Measurements from ENCODE around the gene TMEM35B.
"Not testable (repeated sequence)": the region's sequence is repeated elsewhere in the genome, so short reads cannot be mapped to it uniquely, and the experiment has no call there.

TMEM35B gene

DNA sequence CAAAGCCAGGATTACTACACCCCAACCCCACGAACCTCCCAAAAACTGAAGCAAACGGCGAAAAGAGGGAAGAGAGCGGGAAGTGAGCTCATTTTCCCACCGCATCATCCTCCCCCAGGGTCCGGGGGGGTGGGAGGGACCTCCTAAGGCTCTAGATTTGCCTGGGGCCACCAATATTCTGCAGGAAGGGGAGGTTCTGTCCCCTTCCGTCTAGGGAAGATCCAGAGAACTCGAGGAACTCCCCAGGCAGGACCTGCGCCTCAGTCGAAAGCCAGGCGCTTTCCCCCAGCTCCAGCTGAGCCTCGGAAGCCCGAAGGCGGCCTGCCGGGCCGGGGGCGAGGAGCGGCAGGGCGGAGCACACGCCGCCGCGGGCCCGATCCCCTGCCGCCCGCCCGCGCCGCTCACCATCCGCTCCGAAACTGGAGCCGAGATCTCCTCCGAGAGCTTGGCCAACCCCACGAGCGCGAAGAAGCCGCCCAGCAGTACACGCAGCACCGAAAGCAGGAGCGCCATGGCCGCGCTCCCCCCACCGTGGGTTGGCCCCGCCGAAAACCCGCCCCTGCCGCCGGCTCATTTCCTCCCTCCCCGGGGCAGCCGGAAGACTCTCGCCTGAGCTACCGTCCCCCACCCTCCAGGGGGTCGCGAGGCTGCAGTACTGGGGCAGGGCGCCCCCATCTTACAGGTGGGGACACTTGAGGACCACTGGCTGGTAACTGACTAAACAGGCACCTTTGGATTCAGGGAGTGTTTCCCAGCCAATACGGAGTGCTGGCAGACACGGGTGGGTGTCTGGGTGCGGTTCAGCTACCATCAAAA, at the start of gene TMEM35B:
TMEM35B (minus strand) TSS at position 555 of the 816 bp plus-strand sequence; CDS start at position 513, 42 bp downstream.
- DNase-seq, result peak; percentile 85

GRCh38 chr1:35033346-35033745, 48.2 kb upstream of the TMEM35B start:
- no peak for DNase-seq

GRCh38 chr1:35032384-35032739, 47.2 kb upstream of the TMEM35B start:
- no peak for DNase-seq

GRCh38 chr1:35030756-35031446, 45.8 kb upstream of the TMEM35B start:
- peak; percentile 50 for DNase-seq

- DNase-seq, result no peak
Measured at GRCh38 chr1:35030338-35030737, 45.2 kb upstream of the TMEM35B start.

GRCh38 chr1:35029761-35030160, 44.6 kb upstream of the TMEM35B start:
- no peak for DNase-seq

- DNase-seq, result no peak
Measured at GRCh38 chr1:35016406-35016805, 31.3 kb upstream of the TMEM35B start.

- no peak for DNase-seq
Measured at GRCh38 chr1:35014486-35014885, 29.3 kb upstream of the TMEM35B start.

DNA sequence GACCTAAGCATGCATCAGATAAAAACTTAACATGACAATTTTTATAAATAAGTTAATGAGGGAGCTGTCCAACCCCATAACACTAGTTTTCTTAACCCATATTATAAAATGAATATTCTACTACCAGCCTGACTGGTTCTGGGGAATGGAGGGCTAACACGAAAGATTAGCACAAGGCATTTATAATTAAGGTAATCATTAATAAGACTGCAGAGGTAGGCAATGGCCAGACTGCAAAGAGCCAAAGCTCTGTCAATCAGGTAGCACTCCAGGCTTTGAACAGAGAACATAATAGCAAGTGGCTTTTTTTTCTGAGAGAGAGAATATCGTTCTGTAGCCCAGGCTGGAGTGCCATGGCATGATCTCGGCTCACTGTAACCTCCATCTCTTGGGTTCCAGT, 20.6 kb upstream of the TMEM35B start:
- DNase-seq, result no peak

- no peak for DNase-seq
Measured at GRCh38 chr1:35001743-35002142, 16.6 kb upstream of the TMEM35B start.

GRCh38 chr1:34994878-34995277, 9.7 kb upstream of the TMEM35B start:
- DNase-seq, result no peak

GRCh38 chr1:34988581-34988980, 3.4 kb upstream of the TMEM35B start:
- DNase-seq, result no peak

DNA sequence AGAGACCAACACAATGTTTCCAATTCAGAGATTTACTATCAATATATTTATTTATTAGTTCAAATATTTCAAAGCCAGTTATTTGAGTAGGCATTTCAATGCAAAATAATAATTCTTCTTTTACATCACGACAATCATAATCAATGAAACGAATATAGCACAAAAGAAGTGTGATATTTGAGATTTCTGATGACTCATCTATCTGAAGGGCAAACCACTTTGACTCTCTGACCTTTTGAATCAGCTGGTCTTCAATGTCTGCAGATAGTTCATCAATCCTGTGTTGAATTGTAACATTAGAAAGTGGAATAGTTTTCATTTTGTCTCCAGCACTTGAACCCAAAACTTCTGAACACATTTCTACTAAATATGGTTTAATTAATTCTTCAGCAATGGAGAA, 3.0 kb upstream of the TMEM35B start:
- no peak for DNase-seq

DNA sequence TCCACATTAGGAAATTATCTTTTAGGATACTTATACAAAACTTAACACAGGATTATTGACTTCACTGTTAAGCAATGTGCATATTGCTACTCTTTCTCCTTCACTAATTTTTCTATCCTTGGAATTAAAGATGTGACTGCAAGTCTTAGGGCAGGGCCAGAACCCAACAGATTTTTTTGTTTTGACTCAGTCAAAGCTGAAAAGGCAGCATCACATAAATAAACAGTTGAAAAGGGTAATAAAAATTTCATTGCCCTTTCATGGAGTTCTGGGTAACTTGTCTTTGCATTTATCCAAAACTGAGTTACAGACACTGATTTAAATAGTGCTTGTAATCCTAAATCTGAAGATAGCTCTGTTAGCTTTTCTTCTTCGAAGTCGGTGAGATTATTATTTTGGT, 1.9 kb upstream of the TMEM35B start:
- DNase-seq, result no peak

DNA sequence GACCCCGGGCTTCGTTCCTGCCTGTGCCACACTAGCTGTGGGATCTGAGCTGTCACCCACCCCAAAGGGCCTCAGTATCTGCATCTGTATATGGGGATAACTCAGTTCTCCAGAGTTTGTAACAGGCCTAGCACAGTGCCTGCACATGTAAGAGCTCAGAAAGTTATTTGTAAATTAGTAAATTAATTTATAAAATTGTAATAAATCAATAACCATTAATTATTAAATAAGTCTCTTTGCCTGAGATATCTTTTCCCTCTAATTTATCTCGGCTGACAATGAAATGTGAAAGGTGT, 410 bp upstream of the TMEM35B start:
- DNase-seq, result not testable (repeated sequence)

DNA sequence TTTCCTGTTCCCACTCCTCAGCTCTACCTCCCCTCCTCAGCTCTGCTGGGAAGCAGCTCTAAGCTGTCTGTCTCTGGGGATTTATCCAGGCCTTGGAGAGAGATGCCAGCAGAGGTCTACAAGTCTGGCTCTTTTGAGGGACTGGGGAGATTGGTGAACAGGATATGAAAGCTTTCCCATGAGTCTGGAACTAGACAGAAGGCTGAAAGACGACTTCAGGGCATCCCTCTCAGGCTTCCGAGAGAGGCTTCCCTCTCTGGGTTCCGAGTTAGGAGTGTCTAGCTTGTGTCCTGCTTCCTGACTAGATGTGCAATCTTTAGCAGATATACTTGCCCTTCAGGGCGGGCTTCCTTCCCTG, 733 bp downstream of the TMEM35B start:
- no peak for DNase-seq

- no peak for DNase-seq
Measured at GRCh38 chr1:34983700-34984355, 1.3 kb downstream of the TMEM35B start.

GRCh38 chr1:34982820-34983376, 2.2 kb downstream of the TMEM35B start:
- no peak for DNase-seq

GRCh38 chr1:34980715-34981114, 4.4 kb downstream of the TMEM35B start:
- no peak for DNase-seq

GRCh38 chr1:34978921-34979320, 6.2 kb downstream of the TMEM35B start:
- DNase-seq, result no peak

DNA sequence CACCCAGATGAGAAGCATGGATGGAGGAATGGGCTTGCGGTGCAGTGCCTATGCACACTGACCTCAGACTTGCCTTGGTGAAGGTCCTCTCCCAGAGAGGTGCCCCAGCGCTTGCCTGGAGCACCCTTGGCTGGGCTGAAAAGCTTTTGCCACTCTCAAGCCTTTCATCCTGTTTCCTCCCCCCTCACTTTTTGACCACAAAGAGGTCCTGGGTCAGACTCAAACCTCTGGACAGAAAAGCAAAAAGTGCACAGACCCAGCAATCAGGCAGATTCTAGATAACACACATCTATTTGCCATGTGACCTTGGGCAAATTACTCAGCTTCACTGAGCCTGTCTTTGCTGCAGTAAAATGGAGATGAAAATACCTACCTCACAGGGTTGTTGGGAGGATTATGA, 7.3 kb downstream of the TMEM35B start:
- DNase-seq, result no peak

GRCh38 chr1:34977210-34977471, 8.0 kb downstream of the TMEM35B start:
- DNase-seq, result no peak

- no peak for DNase-seq
Measured at GRCh38 chr1:34976384-34977209, 8.6 kb downstream of the TMEM35B start.

All from activated CD4-positive, alpha-beta T cell treated with anti-CD3 and anti-CD28 coated beads, Interleukin-2, Interleukin-6, amounts not matched to agents 100 ng/mL and 50 ng/mL, durations not matched to agents 16 hours and 8 hours (primary cell).